ENCODE measurements around the gene SIAE. TPM values are rescaled to one million over a fixed set of nuclear protein-coding genes. Genes with fewer than 3 reads are reported as not detected.

The SIAE gene
- total and polyA plus RNA-seq, 4 donors: 6.4 to 33.9 (median 11.3) TPM

DNA sequence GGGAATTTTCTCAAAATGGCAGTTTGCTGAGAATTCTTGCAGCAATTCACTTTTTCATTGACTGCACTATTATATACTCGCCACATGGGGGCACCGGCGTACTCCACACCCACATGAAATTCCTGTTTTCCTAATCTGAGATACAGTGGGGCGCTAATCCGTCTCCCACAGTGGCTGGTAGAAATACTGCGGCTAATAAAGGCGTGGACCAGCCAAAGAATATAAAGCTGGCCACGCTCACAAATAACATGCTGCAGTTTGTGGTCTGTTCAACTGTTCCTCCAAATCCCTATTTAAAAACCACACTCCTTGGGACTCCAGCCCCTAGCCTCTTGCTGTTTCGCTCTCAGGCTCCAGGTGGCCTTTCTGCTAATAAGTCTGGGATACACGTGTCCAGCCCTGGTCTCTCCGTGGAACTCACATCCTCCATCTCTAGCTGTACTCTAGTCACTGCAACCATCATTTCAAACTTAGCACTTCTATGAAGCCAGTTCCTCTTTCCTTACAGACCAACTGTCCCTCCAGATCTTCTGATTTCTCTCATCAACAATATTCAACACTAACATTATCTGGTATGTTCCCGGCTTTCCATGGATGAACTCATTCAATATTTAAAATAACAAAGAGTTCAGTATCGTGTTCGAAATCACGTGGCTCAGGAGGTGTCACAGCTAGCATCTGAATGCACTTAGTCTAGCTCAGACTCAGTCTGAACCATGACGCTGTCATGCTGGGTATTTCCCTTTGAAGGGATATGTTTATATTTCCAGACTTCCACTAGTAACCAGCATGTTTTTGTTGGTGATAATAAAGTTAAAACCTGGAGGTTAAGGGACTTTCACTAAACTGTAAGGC is 28.9 kb downstream of the SIAE start:
- H3K9ac ChIP-seq (ENCODE audit: low read depth in 1 of 2, low read length in 2 of 2): no peak overlapping the region
- peak; percentile 57 for DNase-seq (ENCODE audit: low spot score)

More for the DNA sequence above, 28.9 kb downstream of the SIAE start:
- H3K4me3 ChIP-seq (ENCODE audit: low read depth in 1 of 3, low read length in 3 of 3): peak overlapping the region in 1 of 3 donors; percentile 16
- 24% methylated on average over 16 of the region's 16 CpGs for WGBS
- peaks cover 0 to 3% (median 1%) of the 10 kb centered on the region in 4 donors for H3K36me3 ChIP-seq (ENCODE audit: control insufficient read depth in 4 of 4, insufficient read depth in 3 of 4, low read depth in 1 of 4, low read length in 3 of 4)
- peaks cover 3 to 7% (median 5%) of the 10 kb centered on the region in 4 donors for H3K4me1 ChIP-seq (ENCODE audit: control insufficient read depth in 4 of 4, insufficient read depth in 4 of 4, low read length in 3 of 4)
- no peaks in the 10 kb centered on the region for H3K27me3 ChIP-seq (ENCODE audit: control insufficient read depth in 4 of 4, insufficient read depth in 4 of 4, low read length in 3 of 4)
- TF ChIP-seq TAF1 (conservative IDR thresholded peaks at IDR 0.05): no peak
- TF ChIP-seq, protein P1, sequence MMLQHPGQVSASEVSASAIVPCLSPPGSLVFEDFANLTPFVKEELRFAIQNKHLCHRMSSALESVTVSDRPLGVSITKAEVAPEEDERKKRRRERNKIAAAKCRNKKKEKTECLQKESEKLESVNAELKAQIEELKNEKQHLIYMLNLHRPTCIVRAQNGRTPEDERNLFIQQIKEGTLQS (IDR thresholded peaks at IDR 0.05): no peak
- TF ChIP-seq HNF4A (conservative IDR thresholded peaks at IDR 0.05): peak in 1 of 2 donors; percentile 13
- no peak for TF ChIP-seq NR2F2 (IDR thresholded peaks at IDR 0.05)
- peak in 1 of 2 donors; percentile 10 for TF ChIP-seq RXRA (IDR thresholded peaks at IDR 0.05)
- TF ChIP-seq RAD21 (IDR thresholded peaks at IDR 0.05): peak; percentile 88
- peak; percentile 69 for TF ChIP-seq YY1 (IDR thresholded peaks at IDR 0.05)
- no peak for TF ChIP-seq FOXA1 (IDR thresholded peaks at IDR 0.05)
- no peak for TF ChIP-seq EGR1 (IDR thresholded peaks at IDR 0.05; ENCODE audit: low read depth in 2 of 2)
- TF ChIP-seq SP1 (IDR thresholded peaks at IDR 0.05): no peak
- TF ChIP-seq, protein P2, sequence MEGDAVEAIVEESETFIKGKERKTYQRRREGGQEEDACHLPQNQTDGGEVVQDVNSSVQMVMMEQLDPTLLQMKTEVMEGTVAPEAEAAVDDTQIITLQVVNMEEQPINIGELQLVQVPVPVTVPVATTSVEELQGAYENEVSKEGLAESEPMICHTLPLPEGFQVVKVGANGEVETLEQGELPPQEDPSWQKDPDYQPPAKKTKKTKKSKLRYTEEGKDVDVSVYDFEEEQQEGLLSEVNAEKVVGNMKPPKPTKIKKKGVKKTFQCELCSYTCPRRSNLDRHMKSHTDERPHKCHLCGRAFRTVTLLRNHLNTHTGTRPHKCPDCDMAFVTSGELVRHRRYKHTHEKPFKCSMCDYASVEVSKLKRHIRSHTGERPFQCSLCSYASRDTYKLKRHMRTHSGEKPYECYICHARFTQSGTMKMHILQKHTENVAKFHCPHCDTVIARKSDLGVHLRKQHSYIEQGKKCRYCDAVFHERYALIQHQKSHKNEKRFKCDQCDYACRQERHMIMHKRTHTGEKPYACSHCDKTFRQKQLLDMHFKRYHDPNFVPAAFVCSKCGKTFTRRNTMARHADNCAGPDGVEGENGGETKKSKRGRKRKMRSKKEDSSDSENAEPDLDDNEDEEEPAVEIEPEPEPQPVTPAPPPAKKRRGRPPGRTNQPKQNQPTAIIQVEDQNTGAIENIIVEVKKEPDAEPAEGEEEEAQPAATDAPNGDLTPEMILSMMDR (IDR thresholded peaks at IDR 0.05; ENCODE audit: low read depth, low read length, missing input control): peak; percentile 83
- no peak for TF ChIP-seq FOXA2 (IDR thresholded peaks at IDR 0.05)
- TF ChIP-seq, protein P3, sequence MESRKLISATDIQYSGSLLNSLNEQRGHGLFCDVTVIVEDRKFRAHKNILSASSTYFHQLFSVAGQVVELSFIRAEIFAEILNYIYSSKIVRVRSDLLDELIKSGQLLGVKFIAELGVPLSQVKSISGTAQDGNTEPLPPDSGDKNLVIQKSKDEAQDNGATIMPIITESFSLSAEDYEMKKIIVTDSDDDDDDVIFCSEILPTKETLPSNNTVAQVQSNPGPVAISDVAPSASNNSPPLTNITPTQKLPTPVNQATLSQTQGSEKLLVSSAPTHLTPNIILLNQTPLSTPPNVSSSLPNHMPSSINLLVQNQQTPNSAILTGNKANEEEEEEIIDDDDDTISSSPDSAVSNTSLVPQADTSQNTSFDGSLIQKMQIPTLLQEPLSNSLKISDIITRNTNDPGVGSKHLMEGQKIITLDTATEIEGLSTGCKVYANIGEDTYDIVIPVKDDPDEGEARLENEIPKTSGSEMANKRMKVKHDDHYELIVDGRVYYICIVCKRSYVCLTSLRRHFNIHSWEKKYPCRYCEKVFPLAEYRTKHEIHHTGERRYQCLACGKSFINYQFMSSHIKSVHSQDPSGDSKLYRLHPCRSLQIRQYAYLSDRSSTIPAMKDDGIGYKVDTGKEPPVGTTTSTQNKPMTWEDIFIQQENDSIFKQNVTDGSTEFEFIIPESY (IDR thresholded peaks at IDR 0.05): no peak
- TF ChIP-seq, protein P4, sequence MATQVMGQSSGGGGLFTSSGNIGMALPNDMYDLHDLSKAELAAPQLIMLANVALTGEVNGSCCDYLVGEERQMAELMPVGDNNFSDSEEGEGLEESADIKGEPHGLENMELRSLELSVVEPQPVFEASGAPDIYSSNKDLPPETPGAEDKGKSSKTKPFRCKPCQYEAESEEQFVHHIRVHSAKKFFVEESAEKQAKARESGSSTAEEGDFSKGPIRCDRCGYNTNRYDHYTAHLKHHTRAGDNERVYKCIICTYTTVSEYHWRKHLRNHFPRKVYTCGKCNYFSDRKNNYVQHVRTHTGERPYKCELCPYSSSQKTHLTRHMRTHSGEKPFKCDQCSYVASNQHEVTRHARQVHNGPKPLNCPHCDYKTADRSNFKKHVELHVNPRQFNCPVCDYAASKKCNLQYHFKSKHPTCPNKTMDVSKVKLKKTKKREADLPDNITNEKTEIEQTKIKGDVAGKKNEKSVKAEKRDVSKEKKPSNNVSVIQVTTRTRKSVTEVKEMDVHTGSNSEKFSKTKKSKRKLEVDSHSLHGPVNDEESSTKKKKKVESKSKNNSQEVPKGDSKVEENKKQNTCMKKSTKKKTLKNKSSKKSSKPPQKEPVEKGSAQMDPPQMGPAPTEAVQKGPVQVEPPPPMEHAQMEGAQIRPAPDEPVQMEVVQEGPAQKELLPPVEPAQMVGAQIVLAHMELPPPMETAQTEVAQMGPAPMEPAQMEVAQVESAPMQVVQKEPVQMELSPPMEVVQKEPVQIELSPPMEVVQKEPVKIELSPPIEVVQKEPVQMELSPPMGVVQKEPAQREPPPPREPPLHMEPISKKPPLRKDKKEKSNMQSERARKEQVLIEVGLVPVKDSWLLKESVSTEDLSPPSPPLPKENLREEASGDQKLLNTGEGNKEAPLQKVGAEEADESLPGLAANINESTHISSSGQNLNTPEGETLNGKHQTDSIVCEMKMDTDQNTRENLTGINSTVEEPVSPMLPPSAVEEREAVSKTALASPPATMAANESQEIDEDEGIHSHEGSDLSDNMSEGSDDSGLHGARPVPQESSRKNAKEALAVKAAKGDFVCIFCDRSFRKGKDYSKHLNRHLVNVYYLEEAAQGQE (IDR thresholded peaks at IDR 0.05): no peak
- no peak for TF ChIP-seq HNF4G (IDR thresholded peaks at IDR 0.05)
- TF ChIP-seq JUND (IDR thresholded peaks at IDR 0.05): no peak
- TF ChIP-seq, protein P5, sequence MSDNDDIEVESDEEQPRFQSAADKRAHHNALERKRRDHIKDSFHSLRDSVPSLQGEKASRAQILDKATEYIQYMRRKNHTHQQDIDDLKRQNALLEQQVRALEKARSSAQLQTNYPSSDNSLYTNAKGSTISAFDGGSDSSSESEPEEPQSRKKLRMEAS (IDR thresholded peaks at IDR 0.05): no peak
- no peak for TF ChIP-seq GABPA (IDR thresholded peaks at IDR 0.05 in 1 of 2, conservative IDR thresholded peaks at IDR 0.05 in 1 of 2)
- no peak overlapping the region for H3K27ac ChIP-seq (ENCODE audit: low read depth in 1 of 2, low read length in 2 of 2)
- no peaks in the 10 kb centered on the region for H3K9me3 ChIP-seq (ENCODE audit: control insufficient read depth in 4 of 4, low read length in 3 of 4)
